Ishikawa (cell line): Measurements from ENCODE around the gene SPECC1.

Source experiments
- CEBPB ChIP-seq: IDR thresholded peaks from 2 replicates; pipeline ENCODE4 v1.6.1; 2012
- CREB1 ChIP-seq: IDR thresholded peaks from 2 replicates; pipeline ENCODE4 v1.6.1; 2012; ENCODE audit warnings: low read depth
- EGR1 ChIP-seq: IDR thresholded peaks from 2 replicates; pipeline ENCODE4 v1.6.1; 2012
- EP300 ChIP-seq: IDR thresholded peaks from 2 replicates; pipeline ENCODE4 v1.6.1; 2012; ENCODE audit warnings: borderline replicate concordance
- FOXM1 ChIP-seq: IDR thresholded peaks from 2 replicates; pipeline ENCODE4 v1.6.1; 2012; ENCODE audit warnings: low read depth, borderline replicate concordance
- MAX ChIP-seq: IDR thresholded peaks from 2 replicates; pipeline ENCODE4 v1.6.1; 2012
- NFIC ChIP-seq: IDR thresholded peaks from 2 replicates; pipeline ENCODE4 v1.6.1; 2012
- RAD21 ChIP-seq: IDR thresholded peaks from 2 replicates; pipeline ENCODE4 v1.6.1; 2012; ENCODE audit warnings: low read depth
- REST ChIP-seq: IDR thresholded peaks from 2 replicates; pipeline ENCODE4 v1.6.1; 2012; ENCODE audit warnings: low read depth, mild to moderate bottlenecking
- TAF1 ChIP-seq: IDR thresholded peaks from 2 replicates; pipeline ENCODE4 v1.6.1; 2012; ENCODE audit warnings: low read depth, mild to moderate bottlenecking
- TCF12 ChIP-seq: IDR thresholded peaks from 2 replicates; pipeline ENCODE4 v1.6.1; 2012; ENCODE audit warnings: low read depth
- TEAD4 ChIP-seq: IDR thresholded peaks from 2 replicates; pipeline ENCODE4 v1.6.1; 2012
- USF1 ChIP-seq: IDR thresholded peaks from 2 replicates; pipeline ENCODE4 v1.6.1; 2012
- YY1 ChIP-seq: IDR thresholded peaks from 2 replicates; pipeline ENCODE4 v1.6.1; 2012; ENCODE audit warnings: low read depth
- ZBTB7A ChIP-seq: IDR thresholded peaks from 2 replicates; pipeline ENCODE4 v1.6.1; 2012; ENCODE audit warnings: low read depth

Gene SPECC1

DNA sequence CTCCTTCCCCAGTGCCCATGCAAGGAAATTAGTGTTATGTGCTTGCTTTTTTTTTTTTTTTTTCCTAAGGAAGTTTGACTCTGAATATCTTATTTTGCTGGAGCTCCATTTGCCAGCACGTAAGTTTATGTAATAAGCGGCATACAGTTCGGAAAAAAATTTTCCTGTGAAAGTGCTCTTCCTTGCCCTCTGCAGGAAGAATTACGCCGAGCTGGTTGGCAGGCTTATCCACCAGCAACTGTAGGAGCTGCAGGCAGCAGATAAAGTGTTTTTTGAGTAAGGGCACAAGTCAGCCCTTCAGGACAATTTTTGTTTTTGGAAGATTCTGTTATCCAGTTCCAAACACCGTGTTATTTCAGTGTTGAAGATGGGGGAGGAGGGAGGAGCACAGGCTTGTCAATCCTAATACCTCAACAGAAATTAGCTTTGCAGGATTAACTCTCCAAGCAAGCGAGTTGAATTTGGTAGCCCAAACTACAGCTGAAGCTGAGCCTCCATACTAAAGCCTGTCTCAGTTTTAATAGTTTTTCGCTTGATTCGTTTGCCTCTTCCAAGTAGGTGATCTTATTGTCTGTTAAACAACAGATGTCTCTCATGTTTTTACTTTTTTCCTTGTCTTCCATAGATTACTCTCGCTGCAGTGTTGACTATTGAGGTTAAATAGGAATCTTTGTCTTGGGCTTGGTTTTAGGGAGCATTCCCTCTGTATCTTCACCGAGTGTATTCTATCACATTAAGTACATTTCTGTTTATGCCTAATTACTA is 1.1 kb downstream of the SPECC1 start:
- 0 out of 2 replicates have a peak, but pooled peaks have one; percentile 4 for TF ChIP-seq MAX
- no peak for TF ChIP-seq ZBTB7A

DNA sequence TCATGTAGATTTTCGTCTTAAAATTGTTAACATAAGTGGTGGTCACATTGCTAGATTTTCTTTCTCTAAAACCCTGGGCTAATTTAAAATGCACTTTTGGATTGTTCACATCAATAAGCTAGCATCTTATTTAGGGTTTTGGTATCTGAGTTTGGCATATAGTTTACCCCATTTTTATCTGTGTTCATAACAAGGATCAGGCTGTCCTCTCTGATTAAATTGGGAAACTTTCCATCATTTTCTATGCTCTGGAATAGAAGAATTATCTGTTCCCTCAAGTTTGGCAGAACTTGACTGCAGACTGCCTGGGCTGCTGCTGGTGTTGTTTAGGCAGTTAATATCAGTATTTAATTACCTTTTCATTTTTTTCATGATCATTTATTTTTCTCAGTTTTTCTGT is 1.8 kb downstream of the SPECC1 start:
- TF ChIP-seq TAF1, result no peak
- TF ChIP-seq RAD21, result no peak
- TF ChIP-seq YY1, result no peak
- no peak for TF ChIP-seq USF1
- no peak for TF ChIP-seq CEBPB
- TF ChIP-seq REST, result no peak
- TF ChIP-seq CREB1, result no peak
- no peak for TF ChIP-seq TEAD4
- no peak for TF ChIP-seq ZBTB7A
- no peak for TF ChIP-seq MAX
- TF ChIP-seq TCF12, result no peak
- TF ChIP-seq NFIC, result no peak

- TF ChIP-seq CEBPB, result no peak
- no peak for TF ChIP-seq FOXM1
- TF ChIP-seq MAX, result no peak
- TF ChIP-seq EGR1, result no peak
- no peak for TF ChIP-seq REST
- TF ChIP-seq TCF12, result no peak
- TF ChIP-seq EP300, result no peak
- no peak for TF ChIP-seq ZBTB7A
- no peak for TF ChIP-seq CREB1
- no peak for TF ChIP-seq NFIC
- TF ChIP-seq TAF1, result no peak
- TF ChIP-seq USF1, result no peak
- no peak for TF ChIP-seq YY1
- TF ChIP-seq RAD21, result no peak
- TF ChIP-seq TEAD4, result no peak
Measured at GRCh38 chr17:20012017-20012536, 2.9 kb downstream of the SPECC1 start.

- no peak for TF ChIP-seq ZBTB7A
- TF ChIP-seq USF1, result no peak
- TF ChIP-seq YY1, result no peak
- TF ChIP-seq EGR1, result no peak
- TF ChIP-seq TCF12, result no peak
- no peak for TF ChIP-seq REST
- TF ChIP-seq CEBPB, result no peak
- TF ChIP-seq TAF1, result no peak
Measured at GRCh38 chr17:20022701-20023100, 13.5 kb downstream of the SPECC1 start.
